Natural killer cell treated with Interleukin-12 subunit alpha and Interleukin-12 subunit beta and Interleukin-15 and Interleukin-18, amount 100 ng/mL, for 72 hours (primary cell): ENCODE measurements around the gene PHTF2. TPM values are rescaled to one million over a fixed set of nuclear protein-coding genes. Genes with fewer than 3 reads are reported as not detected.

ENCODE experiments used
- ATAC-seq, 2 donors: fragments of 150-1000 bp; cut with Tn5 transposase in 1 of 2; sonication (Bioruptor Pico), chemical (Tn5 transposase) in 1 of 2; 2 replicates each; pipeline ENCODE4 v1.10.0; 2021
- DNase-seq: peaks from one replicate; pipeline ENCODE4 v3.0.0; 2022; ENCODE audit warnings: low spot score
- H3K27ac Mint-ChIP-seq, 2 donors: 1 replicate in 1 of 2; 2 replicates in 1 of 2; pipeline ENCODE4 v1.8.0; 2022; ENCODE audit warnings: mixed read lengths in 2 of 2, mild to moderate bottlenecking in 1 of 2, moderate library complexity in 1 of 2
- H3K27me3 Mint-ChIP-seq, 2 donors: 1 replicate in 1 of 2; 2 replicates in 1 of 2; pipeline ENCODE4 v1.8.0; 2022; ENCODE audit warnings: mixed read lengths in 2 of 2
- H3K36me3 Mint-ChIP-seq: one replicate; pipeline ENCODE4 v1.8.0; 2022; ENCODE audit warnings: mixed read lengths
- H3K4me1 Mint-ChIP-seq, 2 donors: 1 replicate in 1 of 2; 2 replicates in 1 of 2; pipeline ENCODE4 v1.8.0; 2022; ENCODE audit warnings: low read depth in 2 of 2, mixed read lengths in 2 of 2, mild to moderate bottlenecking in 1 of 2
- H3K4me3 Mint-ChIP-seq: one replicate; pipeline ENCODE4 v1.8.0; 2022; ENCODE audit warnings: mixed read lengths
- H3K9me3 Mint-ChIP-seq: 2 replicates; pipeline ENCODE4 v1.8.0; 2022; ENCODE audit warnings: mixed read lengths
- total RNA-seq, 2 donors: library from RNA; stranded (reverse); gene quantifications; one replicate each; pipeline ENCODE4 v1.2.3, GENCODE V29; 2022

The PHTF2 gene
- total RNA-seq, 2 donors from 2014 or later, result 21.8 to 33.7 TPM

DNA sequence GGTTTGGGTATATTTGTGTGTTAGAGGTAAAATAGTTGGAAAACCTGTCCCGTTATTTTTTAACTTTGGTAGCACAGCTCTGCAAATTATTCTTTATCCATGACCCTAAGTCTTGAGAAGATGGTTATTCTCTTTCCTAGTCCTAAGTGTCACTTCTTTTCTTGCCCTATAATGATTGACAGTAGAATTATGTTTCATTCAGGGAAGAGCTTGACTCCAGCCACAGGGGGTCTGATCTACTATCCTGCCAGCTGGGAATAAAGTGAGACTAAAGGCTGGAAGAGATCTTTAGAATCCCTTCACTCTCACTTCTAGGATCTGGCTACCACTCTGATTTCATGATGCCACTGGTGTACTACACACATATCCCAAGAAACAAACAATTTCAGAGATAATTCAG lies 90.4 kb downstream of the PHTF2 start:
- no peaks in the 10 kb centered on the region for H3K9me3 Mint-ChIP-seq
- no peaks in the 10 kb centered on the region for H3K27me3 Mint-ChIP-seq
- no peak overlapping the region for H3K27ac Mint-ChIP-seq
- ATAC-seq (no peak), DNase-seq (no peak)
- H3K4me3 Mint-ChIP-seq, result no peak overlapping the region
- peaks cover 7 to 9% of the 10 kb centered on the region in 2 donors for H3K4me1 Mint-ChIP-seq
- H3K36me3 Mint-ChIP-seq, result no peaks in the 10 kb centered on the region

DNA sequence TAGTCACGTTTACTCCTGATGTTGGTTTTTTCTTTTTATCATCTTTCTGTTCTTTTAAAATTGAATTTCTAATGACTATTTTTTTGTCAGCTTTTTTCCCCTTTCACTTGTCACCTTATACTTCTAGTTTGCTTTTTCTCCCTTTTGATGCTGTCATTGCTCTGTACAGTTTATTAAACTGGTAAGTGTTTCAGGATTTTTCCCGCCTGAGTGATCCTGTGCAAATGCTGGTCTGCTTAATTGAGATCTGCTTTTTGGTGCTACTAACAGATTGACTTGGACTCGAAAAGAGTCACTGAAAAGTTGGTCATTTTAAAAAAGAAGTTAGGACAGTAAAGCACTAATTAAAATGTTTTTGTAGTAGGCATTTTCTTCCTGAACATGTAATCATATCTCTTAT lies 95.2 kb downstream of the PHTF2 start:
- no peak for ATAC-seq
- no peak overlapping the region for H3K4me3 Mint-ChIP-seq

DNA sequence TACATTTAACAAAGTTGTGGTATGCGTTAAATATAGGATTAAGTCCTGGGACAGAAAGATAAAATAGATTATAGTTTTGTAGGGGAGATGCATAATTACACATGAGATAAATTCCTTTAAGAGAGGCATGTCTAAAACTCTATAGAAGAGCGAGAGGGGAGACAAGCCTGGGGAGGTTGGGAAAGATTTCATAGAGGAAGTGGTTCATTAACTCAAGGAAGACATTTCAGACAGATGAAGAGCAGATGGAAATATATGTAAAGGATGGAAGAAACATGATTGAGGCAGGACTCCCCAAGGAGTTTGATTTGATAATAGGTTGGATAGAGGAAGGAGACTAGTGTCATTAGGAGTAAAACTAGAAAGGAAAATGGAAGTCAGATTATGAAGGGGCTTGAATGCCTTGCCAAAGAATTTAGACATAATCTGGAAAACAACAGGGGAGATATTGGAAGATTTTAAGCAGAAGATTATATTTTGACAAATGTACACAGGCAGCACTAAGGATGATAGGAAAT lies 96.1 kb downstream of the PHTF2 start:
- H3K4me3 Mint-ChIP-seq, result no peak overlapping the region
- ATAC-seq, result no peak
- no peaks in the 10 kb centered on the region for H3K9me3 Mint-ChIP-seq

More for the DNA sequence above, 95.2 kb downstream of the PHTF2 start:
- H3K9me3 Mint-ChIP-seq, result no peaks in the 10 kb centered on the region
- no peaks in the 10 kb centered on the region for H3K27me3 Mint-ChIP-seq
- H3K4me1 Mint-ChIP-seq, result peaks cover 0 to 3% of the 10 kb centered on the region in 2 donors
- H3K27ac Mint-ChIP-seq, result no peak overlapping the region
- DNase-seq, result no peak
- no peaks in the 10 kb centered on the region for H3K36me3 Mint-ChIP-seq

DNA sequence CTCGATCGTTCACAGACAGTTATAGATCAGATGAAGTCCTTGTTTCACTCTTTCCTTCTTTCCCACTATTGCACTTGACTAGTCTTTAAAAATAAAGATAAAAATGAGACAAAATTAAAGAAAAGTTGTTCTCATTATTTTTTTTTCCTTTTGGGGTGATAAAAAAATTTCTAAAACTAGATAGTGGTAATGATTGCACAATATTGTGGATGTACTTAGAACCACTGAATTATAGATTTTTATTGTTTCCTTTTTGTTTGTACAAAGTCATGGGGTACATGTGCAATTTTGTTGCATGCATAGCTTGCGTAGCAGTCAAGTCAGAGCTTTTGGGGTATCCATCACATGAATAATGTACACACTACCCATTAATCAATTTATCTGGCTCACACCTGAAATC lies 97.3 kb downstream of the PHTF2 start:
- no peak overlapping the region for H3K4me3 Mint-ChIP-seq
- H3K27ac Mint-ChIP-seq, result no peak overlapping the region
- ATAC-seq (no peak), DNase-seq (no peak)
- H3K4me1 Mint-ChIP-seq, result peaks cover 4 to 5% of the 10 kb centered on the region in 2 donors
- no peaks in the 10 kb centered on the region for H3K36me3 Mint-ChIP-seq
- no peaks in the 10 kb centered on the region for H3K9me3 Mint-ChIP-seq
- no peaks in the 10 kb centered on the region for H3K27me3 Mint-ChIP-seq

More for the DNA sequence above, 96.1 kb downstream of the PHTF2 start:
- Mint-ChIP-seq H3K36me3 (no peaks in the 10 kb centered on the region), H3K4me1 (peaks cover 0 to under 1% of the 10 kb centered on the region in 2 donors), H3K27ac (no peak overlapping the region), H3K27me3 (no peaks in the 10 kb centered on the region)
- no peak for DNase-seq

GRCh38 chr7:77897004-77897547 lies 98.5 kb downstream of the PHTF2 start:
- no peak for DNase-seq
- peaks cover 4 to 5% of the 10 kb centered on the region in 2 donors for H3K4me1 Mint-ChIP-seq
- H3K4me3 Mint-ChIP-seq, result no peak overlapping the region
- H3K9me3 Mint-ChIP-seq, result no peaks in the 10 kb centered on the region
- no peaks in the 10 kb centered on the region for H3K36me3 Mint-ChIP-seq
- no peaks in the 10 kb centered on the region for H3K27me3 Mint-ChIP-seq
- no peak overlapping the region for H3K27ac Mint-ChIP-seq
- ATAC-seq, result no peak

DNA sequence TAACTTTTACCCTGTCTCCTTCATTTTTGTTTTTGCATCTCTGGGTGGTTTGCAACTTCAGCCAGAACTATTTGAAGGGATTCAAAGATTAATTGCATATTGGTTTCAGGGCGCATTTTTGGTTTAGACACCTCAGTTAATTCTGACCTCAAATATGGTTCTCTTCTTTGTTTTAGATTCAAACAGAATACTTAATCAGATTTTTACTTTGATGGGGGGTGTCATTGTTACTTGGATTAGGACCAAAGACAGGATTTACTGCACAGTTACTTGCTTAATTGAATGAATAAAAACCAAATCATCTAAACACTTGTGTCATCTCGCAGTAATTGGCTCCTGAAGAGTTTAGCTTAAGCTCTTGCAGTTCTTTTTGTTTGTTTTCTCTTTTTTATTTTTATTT lies 100.9 kb downstream of the PHTF2 start:
- H3K36me3 Mint-ChIP-seq, result no peaks in the 10 kb centered on the region

DNA sequence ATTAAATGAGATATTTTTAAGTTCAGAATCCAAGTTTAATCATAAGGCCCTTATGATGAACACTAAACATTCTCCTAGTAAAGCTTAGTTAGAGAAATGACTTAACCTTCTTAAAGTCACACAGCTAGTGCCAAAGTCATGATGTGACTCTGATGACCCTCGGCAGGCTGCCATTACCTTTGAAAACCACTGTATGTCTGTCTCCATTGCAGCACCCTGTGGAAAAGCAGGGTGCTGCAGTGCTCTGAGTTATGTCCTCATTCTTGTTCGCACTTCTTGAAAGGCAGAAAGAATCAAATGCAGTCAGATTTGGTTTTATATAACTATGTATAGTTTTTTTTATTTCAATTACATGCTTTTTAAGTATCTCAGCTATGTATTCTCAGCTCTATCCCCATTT lies 105.0 kb downstream of the PHTF2 start:
- Mint-ChIP-seq H3K27ac (no peak overlapping the region), H3K4me1 (peaks cover 5 to 7% of the 10 kb centered on the region in 2 donors), H3K9me3 (no peaks in the 10 kb centered on the region), H3K4me3 (no peak overlapping the region), H3K36me3 (no peaks in the 10 kb centered on the region), H3K27me3 (no peaks in the 10 kb centered on the region)
- ATAC-seq (no peak), DNase-seq (no peak)

More for the DNA sequence above, 100.9 kb downstream of the PHTF2 start:
- ATAC-seq (no peak), DNase-seq (no peak)
- Mint-ChIP-seq H3K27ac (no peak overlapping the region), H3K9me3 (no peaks in the 10 kb centered on the region), H3K4me1 (peaks cover 5 to 7% of the 10 kb centered on the region in 2 donors), H3K4me3 (no peak overlapping the region), H3K27me3 (no peaks in the 10 kb centered on the region)

DNA sequence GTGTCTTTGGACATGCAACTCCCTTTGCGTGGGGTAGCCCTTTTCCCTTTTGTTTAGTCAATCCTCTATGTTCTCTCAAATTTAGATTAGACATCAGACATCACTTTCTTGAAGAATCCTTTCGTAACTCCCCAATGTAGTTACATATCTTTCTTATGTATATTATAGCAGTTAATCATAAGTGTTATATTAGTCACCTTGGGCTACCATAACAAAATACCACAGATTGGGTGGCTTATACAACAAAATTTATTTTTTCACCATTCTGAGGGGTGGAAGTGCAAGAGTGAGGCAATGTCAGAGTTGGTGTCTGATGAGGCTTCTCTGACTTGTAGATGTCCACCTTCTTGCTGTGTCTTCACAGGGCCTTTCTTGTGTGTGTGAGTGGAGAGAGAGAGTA lies 105.7 kb downstream of the PHTF2 start:
- Mint-ChIP-seq H3K9me3 (no peaks in the 10 kb centered on the region), H3K27me3 (no peaks in the 10 kb centered on the region), H3K4me3 (no peak overlapping the region), H3K36me3 (no peaks in the 10 kb centered on the region), H3K27ac (no peak overlapping the region), H3K4me1 (peaks cover 5 to 7% of the 10 kb centered on the region in 2 donors)
- DNase-seq (no peak), ATAC-seq (no peak)

- Mint-ChIP-seq H3K27me3 (no peaks in the 10 kb centered on the region), H3K4me1 (peaks cover 0 to 3% of the 10 kb centered on the region in 2 donors), H3K4me3 (no peak overlapping the region), H3K36me3 (no peaks in the 10 kb centered on the region), H3K27ac (no peak overlapping the region), H3K9me3 (no peaks in the 10 kb centered on the region)
- DNase-seq (no peak), ATAC-seq (no peak)
Observed at GRCh38 chr7:77907281-77907680, 108.7 kb downstream of the PHTF2 start.

DNA sequence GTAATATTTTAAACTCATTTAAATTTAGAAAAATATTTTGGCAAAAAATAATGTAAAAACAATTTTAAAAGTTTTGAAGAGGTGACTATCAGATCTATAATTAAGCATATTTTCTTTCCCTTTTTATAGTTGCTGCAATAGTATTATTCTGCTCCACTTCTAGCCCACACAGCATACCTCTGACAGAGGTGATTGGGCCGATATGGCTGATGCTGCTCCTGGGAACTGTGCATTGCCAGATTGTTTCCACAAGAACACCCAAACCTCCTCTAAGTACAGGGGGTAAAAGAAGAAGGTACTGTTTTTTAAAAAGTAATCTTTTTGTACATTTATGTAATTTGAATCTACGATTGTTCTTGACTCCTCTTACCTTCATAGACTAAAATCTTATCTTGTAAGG lies 110.1 kb downstream of the PHTF2 start:
- Mint-ChIP-seq H3K27me3 (no peaks in the 10 kb centered on the region), H3K4me1 (peaks cover 0 to 3% of the 10 kb centered on the region in 2 donors), H3K4me3 (no peak overlapping the region), H3K36me3 (no peaks in the 10 kb centered on the region), H3K9me3 (no peaks in the 10 kb centered on the region), H3K27ac (no peak overlapping the region)
- ATAC-seq (no peak), DNase-seq (no peak)

GRCh38 chr7:77910124-77910523 lies 111.6 kb downstream of the PHTF2 start:
- Mint-ChIP-seq H3K9me3 (no peaks in the 10 kb centered on the region), H3K27ac (no peak overlapping the region), H3K4me3 (no peak overlapping the region), H3K27me3 (no peaks in the 10 kb centered on the region), H3K36me3 (no peaks in the 10 kb centered on the region), H3K4me1 (peaks cover 0 to 4% of the 10 kb centered on the region in 2 donors)
- no peak for ATAC-seq
- DNase-seq, result no peak

- ATAC-seq (no peak), DNase-seq (no peak)
- Mint-ChIP-seq H3K4me1 (peaks cover 0 to 4% of the 10 kb centered on the region in 2 donors), H3K36me3 (no peaks in the 10 kb centered on the region), H3K27me3 (no peaks in the 10 kb centered on the region), H3K27ac (no peak overlapping the region), H3K9me3 (no peaks in the 10 kb centered on the region), H3K4me3 (no peak overlapping the region)
Observed at GRCh38 chr7:77912293-77912692, 113.7 kb downstream of the PHTF2 start.

DNA sequence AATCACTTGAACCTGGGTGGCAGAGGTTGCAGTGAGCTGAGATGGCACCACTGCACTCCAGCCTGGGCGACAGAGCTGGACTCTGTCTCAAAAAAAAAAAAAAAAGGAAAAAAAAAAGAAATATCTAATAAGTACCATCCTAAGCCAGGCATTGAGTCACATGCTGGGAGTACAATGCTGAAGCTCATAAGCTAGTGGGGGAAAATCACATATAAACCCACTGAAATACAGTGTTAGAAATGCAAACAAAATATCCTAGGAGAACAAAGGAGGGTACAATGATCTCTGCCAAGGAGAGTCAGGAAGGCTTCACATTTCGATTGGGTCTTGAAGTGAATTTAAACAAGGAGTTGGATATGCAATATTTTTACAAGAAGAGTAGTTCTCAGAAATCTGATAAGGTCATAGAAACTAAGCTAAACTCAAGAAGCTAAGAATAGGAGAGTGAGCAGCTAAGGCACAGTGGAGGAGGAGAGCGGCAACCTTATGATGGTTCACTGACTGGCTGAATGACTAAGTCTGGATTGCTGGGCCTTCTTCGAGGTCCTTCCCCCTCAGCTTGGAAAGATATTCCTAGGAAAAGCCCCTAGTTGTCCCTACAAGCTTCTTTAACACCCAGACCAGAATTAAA lies 115.5 kb downstream of the PHTF2 start:
- Mint-ChIP-seq H3K36me3 (no peaks in the 10 kb centered on the region), H3K4me3 (no peak overlapping the region), H3K9me3 (no peaks in the 10 kb centered on the region), H3K4me1 (peaks cover 0 to 7% of the 10 kb centered on the region in 2 donors), H3K27ac (no peak overlapping the region), H3K27me3 (no peaks in the 10 kb centered on the region)
- ATAC-seq (no peak), DNase-seq (no peak)

GRCh38 chr7:77917500-77918262 lies 119.1 kb downstream of the PHTF2 start:
- peaks cover 0 to 7% of the 10 kb centered on the region in 2 donors for H3K4me1 Mint-ChIP-seq
- H3K27ac Mint-ChIP-seq, result no peak overlapping the region
- no peak overlapping the region for H3K4me3 Mint-ChIP-seq
- no peaks in the 10 kb centered on the region for H3K36me3 Mint-ChIP-seq
- no peak for ATAC-seq
- no peaks in the 10 kb centered on the region for H3K9me3 Mint-ChIP-seq
- DNase-seq, result no peak
- H3K27me3 Mint-ChIP-seq, result no peaks in the 10 kb centered on the region
